Measurements from ENCODE around the gene SCAMP2.

SCAMP2 gene

GRCh38 chr15:74799255-74799855, 73.8 kb downstream of the SCAMP2 start:
- peaks cover 58% of the 10 kb centered on the region for H3K4me1 Mint-ChIP-seq
- peak; percentile 41 for DNase-seq
- peak overlapping the region; percentile 84 for H3K27ac Mint-ChIP-seq
- peaks cover 60% of the 10 kb centered on the region for H3K36me3 Mint-ChIP-seq (ENCODE audit: low read depth)
- no peak overlapping the region for H3K4me3 Mint-ChIP-seq
- H3K9me3 Mint-ChIP-seq, result no peaks in the 10 kb centered on the region
- H3K27me3 Mint-ChIP-seq, result no peaks in the 10 kb centered on the region
- peak; percentile 1 for ATAC-seq

GRCh38 chr15:74798388-74799254, 74.5 kb downstream of the SCAMP2 start:
- DNase-seq, result no peak
- peak overlapping the region; percentile 84 for H3K27ac Mint-ChIP-seq
- H3K9me3 Mint-ChIP-seq, result no peaks in the 10 kb centered on the region
- no peak for ATAC-seq
- peaks cover 63% of the 10 kb centered on the region for H3K4me1 Mint-ChIP-seq
- peaks cover 53% of the 10 kb centered on the region for H3K36me3 Mint-ChIP-seq (ENCODE audit: low read depth)
- H3K27me3 Mint-ChIP-seq, result no peaks in the 10 kb centered on the region
- H3K4me3 Mint-ChIP-seq, result no peak overlapping the region

- peak overlapping the region; percentile 61 for H3K4me3 Mint-ChIP-seq
- H3K4me1 Mint-ChIP-seq, result peaks cover 88% of the 10 kb centered on the region
- peak overlapping the region; percentile 98 for H3K27ac Mint-ChIP-seq
- H3K36me3 Mint-ChIP-seq (ENCODE audit: low read depth), result peaks cover 47% of the 10 kb centered on the region
- peak; percentile 31 for ATAC-seq
- no peaks in the 10 kb centered on the region for H3K9me3 Mint-ChIP-seq
- DNase-seq, result peak; percentile 59
- H3K27me3 Mint-ChIP-seq, result no peaks in the 10 kb centered on the region
Measured at GRCh38 chr15:74795966-74796625, 77.1 kb downstream of the SCAMP2 start.

- Mint-ChIP-seq H3K4me1 (peaks cover 96% of the 10 kb centered on the region), H3K27ac (peak overlapping the region; percentile 87), H3K36me3 (ENCODE audit: low read depth) (peaks cover 44% of the 10 kb centered on the region), H3K4me3 (peak overlapping the region; percentile 6), H3K27me3 (no peaks in the 10 kb centered on the region), H3K9me3 (no peaks in the 10 kb centered on the region)
- no peak for ATAC-seq
- no peak for DNase-seq
Measured at GRCh38 chr15:74794970-74795349, 78.2 kb downstream of the SCAMP2 start.

GRCh38 chr15:74794248-74794969, 78.8 kb downstream of the SCAMP2 start:
- peak overlapping the region; percentile 6 for H3K4me3 Mint-ChIP-seq
- DNase-seq, result no peak
- ATAC-seq, result no peak
- H3K27ac Mint-ChIP-seq, result peak overlapping the region; percentile 87
- no peaks in the 10 kb centered on the region for H3K27me3 Mint-ChIP-seq
- peaks cover 49% of the 10 kb centered on the region for H3K36me3 Mint-ChIP-seq (ENCODE audit: low read depth)
- H3K9me3 Mint-ChIP-seq, result no peaks in the 10 kb centered on the region
- peaks cover 96% of the 10 kb centered on the region for H3K4me1 Mint-ChIP-seq

Measured in activated naive CD8-positive, alpha-beta T cell treated with anti-CD3 and anti-CD28 coated beads, Interleukin-2, amount 50 U/mL, for 24 hours (primary cell).